Gastroesophageal sphincter (tissue), 3 donors: ENCODE data around the gene SEMA6A.

Experiments
- CTCF ChIP-seq, 4 experiments: fragments of 200-600 bp in 2 of 4; fragments of 450-650 bp in 2 of 4; sonication (generic) in 1 of 4; IDR thresholded peaks; one replicate each; pipeline ENCODE4 v1.5.1; 2017 to 2019; ENCODE audit warnings: antibody characterized with exemption in 4 of 4, mild to moderate bottlenecking in 2 of 4, moderate library complexity in 2 of 4
- EP300 ChIP-seq: sonication (generic); formaldehyde crosslinking; IDR thresholded peaks from one replicate; pipeline ENCODE4 v1.6.1; 2017; ENCODE audit warnings: antibody characterized with exemption, mild to moderate bottlenecking
- POLR2AphosphoS5 ChIP-seq: sonication (generic); formaldehyde crosslinking; IDR thresholded peaks from one replicate; pipeline ENCODE4 v1.6.1; 2017; ENCODE audit warnings: antibody characterized with exemption

GRCh38 chr5:116554764-116555163 is 19.9 kb downstream of the SEMA6A start:
- no peak for TF ChIP-seq CTCF (IDR thresholded peaks at IDR 0.05)
- no peak for TF ChIP-seq POLR2AphosphoS5
- TF ChIP-seq EP300, result no peak
